Heart left ventricle (tissue), 13 donors: ENCODE results near the gene DMPK.

Experiments
- CTCF ChIP-seq, 12 donors: fragments of 200-600 bp; sonication (generic) in 4 of 12; IDR thresholded peaks; one replicate each; pipeline versions ENCODE4 v1.5.0 to v1.8.0; 2018 to 2022; ENCODE audit warnings: antibody characterized with exemption in 12 of 12, mild to moderate bottlenecking in 5 of 12
- POLR2A ChIP-seq, 2 donors: fragments of 450-650 bp; IDR thresholded peaks; one replicate each; pipeline ENCODE4 v1.6.1; 2017; ENCODE audit warnings: antibody characterized with exemption in 2 of 2, mild to moderate bottlenecking in 2 of 2, moderate library complexity in 2 of 2
- donor health status: ischemic (EF 13 %, LVEDD 7.1; RV severe dilation, severe dysfunction).
- donor health status: DM: no; HTN: yes; CAD: no.
- donor health status: DM: no; HTN: no; CAD: no.
- donor health status: ischemic (EF 25% LVEDD 6.9; RV normal size, moderate dysfunction).
- donor health status: ischemic (EF 25% LVEDD 5.7; RV mildly dilated, moderate dysfunction).
- donor health status: ischemic (EF 35%, LVEDD 5.7; RV mildly dilated, moderate dysfunction).
- donor health status: nonischemic (EF 11% LVEDD 7.7; RV severe dilation, severe dysfunction).
- donor health status: DM: yes; HTN: yes; CAD: no.
- donor health status: PGD.
- donor health status: ischemic (EF 29% LVEDD 5.4; RV normal size, mild dysfunction).
- donor health status: nonischemic (EF 23%, LVEDD 6.1; RV moderate dilation, normal function).

- TF ChIP-seq POLR2A (IDR thresholded peaks at IDR 0.05): peak in 1 of 2 donors; percentile 70
- no peak for TF ChIP-seq CTCF (IDR thresholded peaks at IDR 0.05)
These were observed 10.3 kb upstream of the DMPK start, which contains the start of gene DMWD for GRCh38 chr19:45792470-45793177.
